IPS DF 6.9 (cell line): ENCODE measurements around the gene ANAPC4.
A peak's percentile ranks its signal among the peaks of the same experiment; 100 is the strongest.

Experiments used
- DNase-seq: peaks from one replicate; pipeline ENCODE4 v3.0.0-alpha.2; 2013; ENCODE audit warnings: low read depth, low spot score
- H3K27ac ChIP-seq: one replicate; pipeline ENCODE4 v1.5.1; 2013; ENCODE audit warnings: low read length, control low read depth
- H3K27me3 ChIP-seq: 2 replicates; pipeline ENCODE4 v1.6.1; 2013; ENCODE audit warnings: mild to moderate bottlenecking, low read length; ENCODE audit not compliant: control insufficient read depth, insufficient read depth
- H3K36me3 ChIP-seq: 2 replicates; pipeline ENCODE4 v1.6.1; 2013; ENCODE audit warnings: low read length; ENCODE audit not compliant: control insufficient read depth, insufficient read depth
- H3K4me1 ChIP-seq: 2 replicates; pipeline ENCODE4 v1.6.1; 2013; ENCODE audit warnings: low read length; ENCODE audit not compliant: control insufficient read depth, insufficient read depth
- H3K4me3 ChIP-seq: 2 replicates; pipeline ENCODE4 v1.5.1; 2013; ENCODE audit warnings: mild to moderate bottlenecking, low read length
- H3K9me3 ChIP-seq: 2 replicates; pipeline ENCODE4 v1.6.1; 2013; ENCODE audit warnings: low read length, inconsistent platforms; ENCODE audit not compliant: control insufficient read depth, insufficient read depth
- WGBS: extraction: QIAGEN DNeasy Blood & Tissue Kit; methylation state at CpG from one replicate; pipeline ENCODE4 v1.1.7; 2013; ENCODE audit warnings: mixed read lengths, missing lambda C conversion rate; ENCODE audit not compliant: insufficient read length, insufficient coverage; 5-methylcytosine and 5-hydroxymethylcytosine counted together

The ANAPC4 gene

DNA sequence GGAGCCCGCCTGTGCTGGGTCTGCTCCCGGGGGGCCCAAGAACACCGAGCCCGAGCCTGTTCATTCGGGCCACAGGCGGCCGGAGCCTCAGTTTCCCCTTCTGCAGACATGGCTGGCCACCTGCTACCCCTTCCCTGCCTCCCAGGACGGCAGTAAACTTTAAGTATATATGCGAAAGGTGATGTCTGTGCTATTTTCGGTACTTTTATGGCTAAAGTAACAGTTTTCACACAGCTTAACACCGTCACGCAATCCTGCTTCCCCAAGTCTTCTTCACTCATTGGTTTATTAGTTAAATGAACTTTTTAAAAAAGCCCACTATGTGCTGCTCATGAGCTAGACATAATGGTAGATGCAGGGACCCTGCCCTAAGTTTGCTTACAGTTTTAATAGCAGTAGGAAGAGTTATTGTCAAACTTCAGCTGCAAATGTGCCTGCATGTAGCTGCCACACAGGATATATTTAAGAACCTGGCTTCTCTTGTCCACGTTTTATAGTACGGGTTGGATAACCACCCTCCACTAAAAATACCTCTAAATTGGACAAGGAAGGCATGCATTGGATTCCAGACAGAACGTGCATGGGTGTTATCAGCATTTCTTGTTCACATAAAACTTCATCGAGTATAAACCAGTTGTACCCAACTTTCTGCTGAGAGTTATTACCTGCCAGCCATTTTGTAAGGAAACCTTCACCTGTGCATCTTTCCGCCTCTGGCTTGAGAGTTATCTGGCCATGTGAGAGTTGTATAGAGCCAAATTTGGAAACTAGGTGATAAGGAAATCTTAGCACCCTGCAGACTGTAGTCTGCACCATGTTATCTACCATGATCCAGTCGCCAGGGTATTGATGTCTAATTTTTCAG lies 741 bp downstream of the ANAPC4 start:
- H3K4me3 ChIP-seq, result peak overlapping the region; percentile 71
- H3K4me1 ChIP-seq, result no peaks in the 10 kb centered on the region
- DNase-seq, result no peak
- WGBS, result no CpG with 5 or more reads among the region's 18 CpGs
- no peak overlapping the region for H3K27ac ChIP-seq
- no peaks in the 10 kb centered on the region for H3K9me3 ChIP-seq
- no peaks in the 10 kb centered on the region for H3K27me3 ChIP-seq
- peaks cover 6% of the 10 kb centered on the region; the same call in 1 of the 2 replicates for H3K36me3 ChIP-seq

GRCh38 chr4:25378437-25378743 lies 1.3 kb downstream of the ANAPC4 start:
- H3K4me1 ChIP-seq, result no peaks in the 10 kb centered on the region
- no CpG with 5 or more reads among the region's 6 CpGs for WGBS
- H3K27me3 ChIP-seq, result no peaks in the 10 kb centered on the region
- H3K36me3 ChIP-seq, result peaks cover 6% of the 10 kb centered on the region; the same call in 1 of the 2 replicates
- H3K27ac ChIP-seq, result no peak overlapping the region
- H3K4me3 ChIP-seq, result peak overlapping the region; percentile 71; the same call in 1 of the 2 replicates
- no peak for DNase-seq
- H3K9me3 ChIP-seq, result no peaks in the 10 kb centered on the region

DNA sequence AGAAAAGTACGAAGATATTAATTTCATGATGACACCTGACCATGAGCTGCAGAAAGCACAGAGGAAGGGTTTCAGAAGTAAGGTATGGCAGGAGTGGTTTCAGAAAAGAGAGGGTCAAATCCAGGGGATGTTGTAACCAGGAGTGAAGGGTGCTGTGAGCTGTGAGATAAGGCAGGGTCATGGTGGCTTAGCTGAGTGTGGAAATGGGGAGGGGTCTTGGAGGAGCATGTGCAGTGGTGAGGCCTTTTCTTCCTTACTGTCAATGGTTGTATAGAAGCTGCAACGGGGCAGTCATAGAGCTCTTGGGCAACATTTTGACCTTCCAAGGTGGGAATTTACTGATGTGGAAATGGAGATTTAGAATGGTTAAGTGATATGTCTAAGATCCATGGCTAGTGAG lies 2.5 kb downstream of the ANAPC4 start:
- no peaks in the 10 kb centered on the region for H3K4me1 ChIP-seq
- H3K27ac ChIP-seq, result no peak overlapping the region
- no peaks in the 10 kb centered on the region for H3K9me3 ChIP-seq
- peaks cover 6% of the 10 kb centered on the region; the same call in 1 of the 2 replicates for H3K36me3 ChIP-seq
- DNase-seq, result no peak
- no CpG with 5 or more reads among the region's 2 CpGs for WGBS
- no peaks in the 10 kb centered on the region for H3K27me3 ChIP-seq
- no peak overlapping the region for H3K4me3 ChIP-seq

DNA sequence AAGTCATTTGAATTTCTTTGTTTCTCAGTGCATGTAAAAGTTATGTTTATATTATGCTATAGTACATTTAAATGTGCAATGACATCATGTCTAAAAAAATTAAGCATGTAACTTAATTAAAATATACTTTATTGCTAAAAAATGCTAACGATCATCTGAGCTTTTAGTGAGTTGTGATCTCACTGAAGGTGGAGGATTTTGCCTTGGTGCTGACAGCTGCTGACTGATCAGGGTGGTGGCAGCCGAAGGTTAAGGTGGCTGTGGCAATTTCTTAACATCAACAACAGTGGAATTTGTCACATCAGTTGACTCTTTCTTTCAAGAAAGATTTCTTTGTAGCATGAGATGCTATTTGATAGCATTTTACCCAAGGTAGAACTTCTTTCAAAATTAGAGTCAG lies 6.6 kb downstream of the ANAPC4 start:
- H3K9me3 ChIP-seq, result no peaks in the 10 kb centered on the region
- H3K36me3 ChIP-seq, result peaks cover 6% of the 10 kb centered on the region; the same call in 1 of the 2 replicates
- H3K27ac ChIP-seq, result no peak overlapping the region
- H3K4me1 ChIP-seq, result no peaks in the 10 kb centered on the region
- no peak for DNase-seq
- WGBS, result no CpG with 5 or more reads among the region's 2 CpGs
- no peak overlapping the region for H3K4me3 ChIP-seq
- no peaks in the 10 kb centered on the region for H3K27me3 ChIP-seq

GRCh38 chr4:25386926-25387325 lies 9.9 kb downstream of the ANAPC4 start:
- Histone ChIP-seq H3K36me3 (peaks cover 6% of the 10 kb centered on the region; the same call in 1 of the 2 replicates), H3K4me3 (no peak overlapping the region), H3K4me1 (no peaks in the 10 kb centered on the region), H3K27me3 (no peaks in the 10 kb centered on the region), H3K9me3 (no peaks in the 10 kb centered on the region), H3K27ac (no peak overlapping the region)
- WGBS, result no CpG with 5 or more reads among the region's 2 CpGs
- DNase-seq, result no peak

DNA sequence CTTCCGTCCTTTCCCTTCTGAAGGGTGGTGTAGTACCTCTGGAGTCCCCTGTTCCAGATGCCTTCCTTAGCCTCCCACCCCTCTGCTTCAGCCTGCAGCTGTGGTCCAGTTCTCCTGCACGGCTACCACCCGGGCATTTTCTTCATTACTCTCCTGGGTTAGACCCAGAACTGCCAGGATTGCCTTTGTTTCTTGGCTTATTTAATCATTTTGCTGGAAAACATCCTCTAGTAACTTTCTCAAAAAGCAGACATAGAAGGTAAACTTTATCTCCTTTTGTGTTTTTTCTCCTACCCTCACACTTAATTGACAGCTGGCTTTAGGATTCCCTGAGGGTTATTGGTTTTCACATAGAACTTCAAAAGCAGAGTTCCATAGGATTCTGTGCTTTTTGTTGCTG lies 20.2 kb downstream of the ANAPC4 start:
- no peak for DNase-seq
- H3K27ac ChIP-seq, result no peak overlapping the region
- no peak overlapping the region for H3K4me3 ChIP-seq
- no peaks in the 10 kb centered on the region for H3K9me3 ChIP-seq
- H3K4me1 ChIP-seq, result no peaks in the 10 kb centered on the region
- H3K36me3 ChIP-seq, result peaks cover 12% of the 10 kb centered on the region; the same call in 1 of the 2 replicates
- WGBS, result no CpG with 5 or more reads among the region's 3 CpGs
- H3K27me3 ChIP-seq, result no peaks in the 10 kb centered on the region

GRCh38 chr4:25399510-25399909 lies 22.4 kb downstream of the ANAPC4 start:
- H3K4me1 ChIP-seq, result no peaks in the 10 kb centered on the region
- DNase-seq, result no peak
- H3K27me3 ChIP-seq, result no peaks in the 10 kb centered on the region
- no peaks in the 10 kb centered on the region for H3K9me3 ChIP-seq
- H3K4me3 ChIP-seq, result no peak overlapping the region
- WGBS, result no CpG with 5 or more reads among the region's 4 CpGs
- H3K36me3 ChIP-seq, result peaks cover 7% of the 10 kb centered on the region; the same call in 1 of the 2 replicates
- no peak overlapping the region for H3K27ac ChIP-seq

DNA sequence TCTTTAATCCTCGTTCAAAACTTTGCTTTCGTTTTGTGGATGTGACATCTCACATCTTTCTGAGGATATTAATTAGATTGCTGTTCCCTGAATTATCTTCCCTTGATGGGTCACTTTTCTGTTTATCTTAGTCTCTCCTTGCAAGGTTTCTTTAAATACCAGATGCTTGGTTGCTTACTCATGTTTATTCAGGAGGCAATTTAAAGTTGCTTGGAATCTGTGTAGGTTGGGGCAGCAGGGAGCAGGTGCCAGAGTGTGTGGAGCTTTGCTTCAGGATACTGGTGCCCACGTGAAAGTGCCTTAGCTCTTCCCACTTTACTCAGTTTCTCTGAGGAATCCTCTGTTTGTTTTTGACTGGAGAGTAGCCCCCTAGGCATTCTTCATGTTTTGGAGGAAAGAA lies 24.0 kb downstream of the ANAPC4 start:
- no peaks in the 10 kb centered on the region for H3K27me3 ChIP-seq
- peaks cover 10% of the 10 kb centered on the region; the same call in 1 of the 2 replicates for H3K36me3 ChIP-seq
- no peak overlapping the region for H3K4me3 ChIP-seq
- WGBS, result no CpG with 5 or more reads among the region's 3 CpGs
- no peak overlapping the region for H3K27ac ChIP-seq
- no peaks in the 10 kb centered on the region for H3K4me1 ChIP-seq
- no peaks in the 10 kb centered on the region for H3K9me3 ChIP-seq
- DNase-seq, result no peak

DNA sequence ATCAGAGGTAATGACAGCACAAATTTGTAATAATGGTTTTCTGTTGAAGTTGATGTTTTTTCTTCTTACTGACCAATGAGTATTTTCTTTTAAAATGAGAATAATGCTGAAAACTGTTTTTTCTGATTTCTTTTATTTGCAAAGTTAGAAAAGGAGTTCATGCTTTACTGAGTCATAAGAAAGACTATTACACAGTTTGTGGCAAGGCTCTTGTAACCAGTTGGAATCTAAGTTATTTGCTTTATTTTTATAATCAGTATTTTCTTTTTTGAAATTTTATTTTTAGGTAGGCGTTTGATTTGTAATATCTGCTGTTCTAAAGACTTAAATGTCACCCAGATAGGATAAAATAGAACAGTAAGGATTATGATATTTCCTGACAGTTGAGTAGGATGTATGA lies 25.5 kb downstream of the ANAPC4 start:
- Histone ChIP-seq H3K27me3 (no peaks in the 10 kb centered on the region), H3K4me3 (no peak overlapping the region), H3K36me3 (peaks cover 12% of the 10 kb centered on the region; the same call in 1 of the 2 replicates), H3K9me3 (no peaks in the 10 kb centered on the region), H3K27ac (no peak overlapping the region), H3K4me1 (no peaks in the 10 kb centered on the region)
- DNase-seq, result no peak
- no CpG with 5 or more reads among the region's 1 CpG for WGBS

GRCh38 chr4:25403699-25404098 lies 26.6 kb downstream of the ANAPC4 start:
- Histone ChIP-seq H3K27ac (no peak overlapping the region), H3K4me1 (no peaks in the 10 kb centered on the region), H3K4me3 (no peak overlapping the region), H3K27me3 (no peaks in the 10 kb centered on the region), H3K9me3 (no peaks in the 10 kb centered on the region), H3K36me3 (peaks cover 12% of the 10 kb centered on the region; the same call in 1 of the 2 replicates)
- no peak for DNase-seq

- Histone ChIP-seq H3K36me3 (peaks cover 7% of the 10 kb centered on the region; the same call in 1 of the 2 replicates), H3K9me3 (no peaks in the 10 kb centered on the region), H3K27ac (no peak overlapping the region), H3K27me3 (no peaks in the 10 kb centered on the region), H3K4me3 (no peak overlapping the region), H3K4me1 (no peaks in the 10 kb centered on the region)
- no peak for DNase-seq
- no CpG with 5 or more reads among the region's 2 CpGs for WGBS
These were observed 28.4 kb downstream of the ANAPC4 start for GRCh38 chr4:25405453-25405852.
